ENCODE results near the gene EBF4. TPM values are rescaled to one million over a fixed set of nuclear protein-coding genes. Genes with fewer than 3 reads are reported as not detected.

EBF4 gene
- total and polyA plus RNA-seq, 12 donors: 2.0 to 8.0 (median 3.7) TPM

DNA sequence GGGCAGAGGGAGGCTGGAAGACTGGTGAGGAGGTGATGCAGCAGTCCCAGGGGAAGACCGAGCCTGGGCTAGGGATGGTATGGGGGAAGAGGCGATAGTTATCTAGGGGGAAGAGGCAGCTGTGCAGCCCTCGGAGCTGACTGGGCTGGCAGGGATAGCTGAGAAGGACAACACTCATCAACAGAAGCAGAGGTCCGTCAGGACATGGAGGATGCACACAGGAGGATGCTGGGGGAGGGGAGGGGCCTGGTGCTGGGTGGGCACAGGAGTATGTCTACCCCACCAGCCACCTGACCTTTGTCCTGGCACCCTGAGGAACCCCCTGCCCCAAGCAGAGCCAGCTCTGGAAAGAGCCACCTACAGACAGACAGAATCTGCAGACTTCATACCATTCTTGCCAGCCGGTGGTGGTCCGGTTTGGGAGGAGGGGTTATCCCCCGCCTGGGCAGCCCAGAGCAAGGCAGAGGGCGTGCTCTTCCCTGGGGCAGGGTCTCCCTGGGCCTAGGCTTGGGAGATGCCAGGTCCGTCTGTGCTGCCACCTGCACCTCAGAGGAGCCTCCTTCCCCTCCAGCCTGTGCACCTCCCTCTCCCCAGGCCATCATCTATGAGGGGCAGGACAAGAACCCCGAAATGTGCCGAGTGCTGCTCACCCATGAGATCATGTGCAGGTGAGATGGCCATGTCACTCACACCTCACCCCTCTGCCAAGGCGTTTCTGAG lies 14.9 kb downstream of the EBF4 start:
- Histone ChIP-seq H3K9me3 (no peaks in the 10 kb centered on the region), H3K4me3 (no peak overlapping the region), H3K27ac (no peak overlapping the region), H3K27me3 (peaks cover 0 to 8% (median 0%) of the 10 kb centered on the region in 7 donors), H3K4me1 (no peaks in the 10 kb centered on the region), H3K36me3 (no peaks in the 10 kb centered on the region)
- DNase-seq: no peak
- peak in 1 of 8 donors; percentile 13 for ATAC-seq
- intact Hi-C loops (cut with DNase I): no loop called here
- TF ChIP-seq, protein P1, sequence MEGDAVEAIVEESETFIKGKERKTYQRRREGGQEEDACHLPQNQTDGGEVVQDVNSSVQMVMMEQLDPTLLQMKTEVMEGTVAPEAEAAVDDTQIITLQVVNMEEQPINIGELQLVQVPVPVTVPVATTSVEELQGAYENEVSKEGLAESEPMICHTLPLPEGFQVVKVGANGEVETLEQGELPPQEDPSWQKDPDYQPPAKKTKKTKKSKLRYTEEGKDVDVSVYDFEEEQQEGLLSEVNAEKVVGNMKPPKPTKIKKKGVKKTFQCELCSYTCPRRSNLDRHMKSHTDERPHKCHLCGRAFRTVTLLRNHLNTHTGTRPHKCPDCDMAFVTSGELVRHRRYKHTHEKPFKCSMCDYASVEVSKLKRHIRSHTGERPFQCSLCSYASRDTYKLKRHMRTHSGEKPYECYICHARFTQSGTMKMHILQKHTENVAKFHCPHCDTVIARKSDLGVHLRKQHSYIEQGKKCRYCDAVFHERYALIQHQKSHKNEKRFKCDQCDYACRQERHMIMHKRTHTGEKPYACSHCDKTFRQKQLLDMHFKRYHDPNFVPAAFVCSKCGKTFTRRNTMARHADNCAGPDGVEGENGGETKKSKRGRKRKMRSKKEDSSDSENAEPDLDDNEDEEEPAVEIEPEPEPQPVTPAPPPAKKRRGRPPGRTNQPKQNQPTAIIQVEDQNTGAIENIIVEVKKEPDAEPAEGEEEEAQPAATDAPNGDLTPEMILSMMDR (IDR thresholded peaks at IDR 0.05): no peak
- 85 to 87% methylated on average over 12 of the region's 12 CpGs for WGBS, 2 donors

DNA sequence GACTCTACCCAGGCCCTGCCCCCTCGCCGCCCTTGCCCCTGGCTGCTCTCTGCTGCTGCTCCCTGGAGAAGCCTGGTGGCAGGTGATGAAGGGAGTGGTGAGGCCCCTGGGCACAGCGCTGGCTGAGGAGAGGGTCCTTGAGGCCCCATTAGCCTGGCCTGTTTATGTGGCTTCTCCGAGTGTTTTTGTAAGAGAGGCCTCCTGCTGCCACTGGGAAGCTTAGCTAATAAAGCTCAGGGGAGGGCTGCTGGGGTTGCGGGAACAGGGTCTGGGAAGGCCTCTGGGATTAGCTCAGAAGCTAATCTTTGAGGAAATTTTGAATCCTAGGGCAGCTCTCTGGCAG lies 15.5 kb downstream of the EBF4 start:
- DNase-seq (no peak), ATAC-seq (no peak)
- TF ChIP-seq, protein P1 (IDR thresholded peaks at IDR 0.05): no peak
- Histone ChIP-seq H3K36me3 (no peaks in the 10 kb centered on the region), H3K9me3 (no peaks in the 10 kb centered on the region), H3K4me3 (no peak overlapping the region), H3K27ac (no peak overlapping the region), H3K4me1 (no peaks in the 10 kb centered on the region), H3K27me3 (peaks cover 0 to 8% (median 0%) of the 10 kb centered on the region in 7 donors)
- intact Hi-C loops (cut with DNase I): no loop called here
- WGBS, 2 donors: 86 to 89% methylated on average over 5 of the region's 5 CpGs

DNA sequence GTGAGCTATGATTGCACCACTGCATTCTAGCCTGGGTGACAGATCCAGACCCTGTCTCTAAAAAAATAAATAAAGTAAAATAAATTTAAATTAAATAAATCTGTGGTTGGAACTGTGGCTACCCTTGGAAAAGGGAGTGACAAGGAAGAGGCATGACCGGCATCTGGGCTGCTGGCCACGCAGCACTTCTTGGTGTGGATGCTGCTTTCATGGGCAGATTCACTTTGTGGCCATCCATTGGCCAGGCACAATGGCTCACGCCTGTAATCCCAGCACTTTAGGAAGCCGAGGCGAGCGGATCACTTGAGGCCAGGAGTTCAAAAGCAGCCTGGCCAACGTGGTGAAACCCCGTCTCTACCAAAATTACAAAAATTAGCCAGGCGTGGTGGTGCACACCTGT lies 16.1 kb downstream of the EBF4 start:
- TF ChIP-seq, protein P1 (IDR thresholded peaks at IDR 0.05): no peak
- WGBS, 2 donors: 85 to 92% methylated on average over 9 of the region's 9 CpGs
- no peaks in the 10 kb centered on the region for H3K4me1 ChIP-seq
- intact Hi-C loops (cut with DNase I): no loop called here
- no peaks in the 10 kb centered on the region for H3K36me3 ChIP-seq
- no peak overlapping the region for H3K4me3 ChIP-seq
- H3K9me3 ChIP-seq: no peaks in the 10 kb centered on the region
- DNase-seq (no peak), ATAC-seq (no peak)
- H3K27ac ChIP-seq: no peak overlapping the region
- peaks cover 0 to 8% (median 0%) of the 10 kb centered on the region in 7 donors for H3K27me3 ChIP-seq

DNA sequence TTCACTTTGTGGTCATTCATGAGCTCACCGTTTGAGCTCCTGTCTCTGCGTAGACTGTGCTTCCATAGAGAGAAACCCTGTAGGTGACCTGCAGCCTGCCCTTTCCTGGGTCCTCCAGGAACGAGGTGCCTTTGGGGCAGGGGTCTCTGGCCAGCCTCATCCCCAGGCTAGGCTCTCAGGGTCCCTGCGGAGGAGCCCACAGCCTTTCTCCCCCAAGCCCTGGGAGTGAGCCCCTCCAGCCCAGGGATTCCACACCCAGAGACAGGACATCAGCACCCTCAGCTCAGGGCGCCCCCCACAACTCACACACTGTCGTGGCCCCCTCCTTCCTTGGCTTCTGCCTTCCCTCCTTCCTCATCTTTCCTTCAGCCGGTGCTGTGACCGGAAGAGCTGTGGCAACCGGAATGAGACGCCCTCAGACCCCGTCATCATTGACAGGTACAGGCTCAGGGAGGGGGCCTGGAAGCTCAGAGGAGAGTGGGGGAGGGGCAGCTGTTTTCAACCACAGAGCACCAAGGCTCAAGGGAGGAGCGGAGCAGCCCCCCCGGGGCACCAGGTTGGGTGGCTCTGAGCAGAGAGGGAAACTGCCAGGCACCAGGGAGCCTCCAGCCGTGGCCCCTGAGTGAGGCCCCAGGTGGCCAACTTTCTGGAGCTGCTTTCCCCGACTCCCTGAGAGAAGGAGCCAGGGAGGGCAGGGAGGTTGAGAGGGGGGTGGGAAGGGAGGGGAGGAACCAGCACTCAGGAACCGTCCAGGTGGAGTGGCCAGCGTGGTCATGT lies 16.8 kb downstream of the EBF4 start:
- peaks cover 0 to 8% (median 0%) of the 10 kb centered on the region in 7 donors for H3K27me3 ChIP-seq
- H3K36me3 ChIP-seq: no peaks in the 10 kb centered on the region
- no peak overlapping the region for H3K27ac ChIP-seq
- DNase-seq (no peak), ATAC-seq (no peak)
- 67 to 71% methylated on average over 16 to 17 of the region's 17 CpGs for WGBS, 2 donors
- TF ChIP-seq, protein P1 (IDR thresholded peaks at IDR 0.05): no peak
- H3K4me1 ChIP-seq: no peaks in the 10 kb centered on the region
- no peak overlapping the region for H3K4me3 ChIP-seq
- no peaks in the 10 kb centered on the region for H3K9me3 ChIP-seq
- intact Hi-C loops (cut with DNase I): no loop called here

All from heart right ventricle (tissue), 16 donors.